Ishikawa (cell line): ENCODE data around the gene PPP6R3.

Experiments used
- CEBPB ChIP-seq: IDR thresholded peaks from 2 replicates; pipeline ENCODE4 v1.6.1; 2012
- CREB1 ChIP-seq: IDR thresholded peaks from 2 replicates; pipeline ENCODE4 v1.6.1; 2012; ENCODE audit warnings: low read depth
- EGR1 ChIP-seq: IDR thresholded peaks from 2 replicates; pipeline ENCODE4 v1.6.1; 2012
- EP300 ChIP-seq: IDR thresholded peaks from 2 replicates; pipeline ENCODE4 v1.6.1; 2012; ENCODE audit warnings: borderline replicate concordance
- FOXM1 ChIP-seq: IDR thresholded peaks from 2 replicates; pipeline ENCODE4 v1.6.1; 2012; ENCODE audit warnings: low read depth, borderline replicate concordance
- MAX ChIP-seq: IDR thresholded peaks from 2 replicates; pipeline ENCODE4 v1.6.1; 2012
- NFIC ChIP-seq: IDR thresholded peaks from 2 replicates; pipeline ENCODE4 v1.6.1; 2012
- RAD21 ChIP-seq: IDR thresholded peaks from 2 replicates; pipeline ENCODE4 v1.6.1; 2012; ENCODE audit warnings: low read depth
- TAF1 ChIP-seq: IDR thresholded peaks from 2 replicates; pipeline ENCODE4 v1.6.1; 2012; ENCODE audit warnings: low read depth, mild to moderate bottlenecking
- TCF12 ChIP-seq: IDR thresholded peaks from 2 replicates; pipeline ENCODE4 v1.6.1; 2012; ENCODE audit warnings: low read depth
- TEAD4 ChIP-seq: IDR thresholded peaks from 2 replicates; pipeline ENCODE4 v1.6.1; 2012
- USF1 ChIP-seq: IDR thresholded peaks from 2 replicates; pipeline ENCODE4 v1.6.1; 2012
- YY1 ChIP-seq: IDR thresholded peaks from 2 replicates; pipeline ENCODE4 v1.6.1; 2012; ENCODE audit warnings: low read depth
- ZBTB7A ChIP-seq: IDR thresholded peaks from 2 replicates; pipeline ENCODE4 v1.6.1; 2012; ENCODE audit warnings: low read depth
- TF ChIP-seq, protein P1 (sequence below): IDR thresholded peaks from 2 replicates; pipeline ENCODE4 v1.6.1; 2012; ENCODE audit warnings: low read depth, mild to moderate bottlenecking

PPP6R3 gene

DNA sequence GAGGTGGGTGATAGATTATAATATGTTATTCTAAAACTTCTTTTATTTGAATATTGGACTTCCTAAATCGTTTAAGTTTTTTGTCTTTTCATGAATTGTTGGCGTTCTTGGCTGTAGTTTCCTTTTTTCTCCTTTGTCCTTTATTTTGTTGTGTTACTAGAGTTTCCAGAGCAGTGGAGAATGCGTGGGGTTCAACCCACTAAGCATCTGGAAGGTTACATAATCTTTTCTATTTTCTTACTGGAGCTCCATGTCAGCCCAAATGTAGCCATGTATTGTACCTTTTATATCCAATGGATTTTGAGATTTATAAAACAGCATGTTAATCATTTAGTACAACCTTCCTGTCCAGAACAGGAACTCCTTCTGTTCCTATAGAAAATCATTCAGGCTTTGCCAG, 63.2 kb downstream of the PPP6R3 start:
- TF ChIP-seq FOXM1 (no peak), RAD21 (no peak), TEAD4 (no peak), ZBTB7A (no peak), TCF12 (no peak), EP300 (no peak), USF1 (no peak), YY1 (no peak), TAF1 (no peak), CREB1 (no peak), MAX (no peak), EGR1 (no peak), CEBPB (no peak), NFIC (no peak)
- TF ChIP-seq, protein P1, sequence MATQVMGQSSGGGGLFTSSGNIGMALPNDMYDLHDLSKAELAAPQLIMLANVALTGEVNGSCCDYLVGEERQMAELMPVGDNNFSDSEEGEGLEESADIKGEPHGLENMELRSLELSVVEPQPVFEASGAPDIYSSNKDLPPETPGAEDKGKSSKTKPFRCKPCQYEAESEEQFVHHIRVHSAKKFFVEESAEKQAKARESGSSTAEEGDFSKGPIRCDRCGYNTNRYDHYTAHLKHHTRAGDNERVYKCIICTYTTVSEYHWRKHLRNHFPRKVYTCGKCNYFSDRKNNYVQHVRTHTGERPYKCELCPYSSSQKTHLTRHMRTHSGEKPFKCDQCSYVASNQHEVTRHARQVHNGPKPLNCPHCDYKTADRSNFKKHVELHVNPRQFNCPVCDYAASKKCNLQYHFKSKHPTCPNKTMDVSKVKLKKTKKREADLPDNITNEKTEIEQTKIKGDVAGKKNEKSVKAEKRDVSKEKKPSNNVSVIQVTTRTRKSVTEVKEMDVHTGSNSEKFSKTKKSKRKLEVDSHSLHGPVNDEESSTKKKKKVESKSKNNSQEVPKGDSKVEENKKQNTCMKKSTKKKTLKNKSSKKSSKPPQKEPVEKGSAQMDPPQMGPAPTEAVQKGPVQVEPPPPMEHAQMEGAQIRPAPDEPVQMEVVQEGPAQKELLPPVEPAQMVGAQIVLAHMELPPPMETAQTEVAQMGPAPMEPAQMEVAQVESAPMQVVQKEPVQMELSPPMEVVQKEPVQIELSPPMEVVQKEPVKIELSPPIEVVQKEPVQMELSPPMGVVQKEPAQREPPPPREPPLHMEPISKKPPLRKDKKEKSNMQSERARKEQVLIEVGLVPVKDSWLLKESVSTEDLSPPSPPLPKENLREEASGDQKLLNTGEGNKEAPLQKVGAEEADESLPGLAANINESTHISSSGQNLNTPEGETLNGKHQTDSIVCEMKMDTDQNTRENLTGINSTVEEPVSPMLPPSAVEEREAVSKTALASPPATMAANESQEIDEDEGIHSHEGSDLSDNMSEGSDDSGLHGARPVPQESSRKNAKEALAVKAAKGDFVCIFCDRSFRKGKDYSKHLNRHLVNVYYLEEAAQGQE = no peak

- TF ChIP-seq EP300 = no peak
- TF ChIP-seq TAF1 = no peak
- TF ChIP-seq EGR1 = no peak
- TF ChIP-seq, protein P1 = no peak
- no peak for TF ChIP-seq RAD21
- no peak for TF ChIP-seq TCF12
- TF ChIP-seq YY1 = no peak
- TF ChIP-seq MAX = no peak
These were observed 63.7 kb downstream of the PPP6R3 start for GRCh38 chr11:68524213-68524612.

- TF ChIP-seq EGR1 (no peak), USF1 (no peak), YY1 (no peak), TAF1 (no peak), TCF12 (no peak), TEAD4 (no peak), FOXM1 (no peak), NFIC (no peak), ZBTB7A (no peak), RAD21 (no peak), MAX (no peak), CEBPB (no peak)
- TF ChIP-seq, protein P1 = no peak
These were observed 64.1 kb downstream of the PPP6R3 start for GRCh38 chr11:68524681-68525080.

GRCh38 chr11:68525336-68525735, 64.8 kb downstream of the PPP6R3 start:
- no peak for TF ChIP-seq USF1
- no peak for TF ChIP-seq TEAD4
- no peak for TF ChIP-seq FOXM1
- no peak for TF ChIP-seq NFIC
- no peak for TF ChIP-seq CEBPB
- no peak for TF ChIP-seq CREB1
- TF ChIP-seq EGR1 = no peak
- TF ChIP-seq TCF12 = no peak
- no peak for TF ChIP-seq TAF1
- no peak for TF ChIP-seq RAD21
- no peak for TF ChIP-seq YY1
- no peak for TF ChIP-seq ZBTB7A
- no peak for TF ChIP-seq EP300
- TF ChIP-seq MAX = no peak
- TF ChIP-seq, protein P1 = no peak
